Osteoblast (primary cell): Measurements from ENCODE around the gene JAK1. TPM values are rescaled to one million over a fixed set of nuclear protein-coding genes. Genes with fewer than 3 reads are reported as not detected.
"Not testable (repeated sequence)": the region's sequence is repeated elsewhere in the genome, so short reads cannot be mapped to it uniquely, and the experiment has no call there.

Experiments used
- DNase-seq: peaks from one replicate; pipeline ENCODE4 v3.0.0; 2011; ENCODE audit warnings: low spot score, mixed read lengths; ENCODE audit not compliant: insufficient read length; ENCODE audit errors: missing footprints
- H2AFZ ChIP-seq: 2 replicates; pipeline ENCODE4 v1.6.0; 2011; ENCODE audit warnings: mild to moderate bottlenecking, low read length
- H3K27ac ChIP-seq: 2 replicates; pipeline ENCODE4 v1.5.1; 2011; ENCODE audit warnings: mild to moderate bottlenecking, low read depth, low read length, moderate library complexity
- H3K27me3 ChIP-seq: 2 replicates; pipeline ENCODE4 v1.6.0; 2012; ENCODE audit warnings: mild to moderate bottlenecking, control low read depth, inconsistent platforms, low read length, moderate library complexity; ENCODE audit not compliant: insufficient read depth
- H3K36me3 ChIP-seq: 2 replicates; pipeline ENCODE4 v1.5.1; 2011; ENCODE audit warnings: mild to moderate bottlenecking, low read length, control low read depth, moderate library complexity; ENCODE audit not compliant: insufficient read depth
- H3K4me1 ChIP-seq: 2 replicates; pipeline ENCODE4 v1.5.1; 2011; ENCODE audit warnings: mild to moderate bottlenecking, low read length, control low read depth, moderate library complexity; ENCODE audit not compliant: insufficient read depth
- H3K4me2 ChIP-seq: 2 replicates; pipeline ENCODE4 v1.6.0; 2011; ENCODE audit warnings: mild to moderate bottlenecking, low read length; ENCODE audit not compliant: insufficient read depth
- H3K4me3 ChIP-seq: fragments of 200-600 bp; sonication (generic); 3 replicates; pipeline ENCODE4 v1.5.1; 2012; ENCODE audit warnings: mild to moderate bottlenecking, low read length, inconsistent platforms; ENCODE audit not compliant: insufficient read depth
- H3K79me2 ChIP-seq: 2 replicates; pipeline ENCODE4 v1.6.0; 2012; ENCODE audit warnings: mild to moderate bottlenecking, low read length, control low read depth, inconsistent platforms; ENCODE audit not compliant: insufficient read depth
- H3K9me3 ChIP-seq: 2 replicates; pipeline ENCODE4 v1.5.1; 2011; ENCODE audit warnings: low read depth, low read length, control low read depth
- H4K20me1 ChIP-seq: 2 replicates; pipeline ENCODE4 v1.6.0; 2012; ENCODE audit warnings: mild to moderate bottlenecking, low read length, control low read depth; ENCODE audit not compliant: insufficient read depth
- CTCF ChIP-seq: IDR thresholded peaks from 2 replicates; pipeline ENCODE4 v1.5.1; 2011; ENCODE audit warnings: mild to moderate bottlenecking, low read depth, low read length, moderate library complexity; ENCODE audit errors: extremely low read depth
- total RNA-seq: library from RNA; depleted of rRNA; stranded (reverse); fragments of >200 nt; gene quantifications from 2 replicates; pipeline ENCODE4 v1.2.3, GENCODE V29; 2012

The JAK1 gene
- total RNA-seq, 1 donor = 197 TPM

- Histone ChIP-seq H3K36me3 (no peaks in the 10 kb centered on the region), H3K4me2 (peak overlapping the region; percentile 41), H3K27ac (no peak overlapping the region), H3K4me1 (no peaks in the 10 kb centered on the region), H4K20me1 (no peaks in the 10 kb centered on the region), H2AFZ (peak overlapping the region; percentile 33), H3K79me2 (no peaks in the 10 kb centered on the region), H3K27me3 (no peaks in the 10 kb centered on the region), H3K4me3 (peak overlapping the region; percentile 1), H3K9me3 (no peaks in the 10 kb centered on the region)
- peak; percentile 78 for TF ChIP-seq CTCF
- DNase-seq = peak; percentile 53
These were observed 142.5 kb downstream of the JAK1 start for GRCh38 chr1:64823691-64824476.

GRCh38 chr1:64822621-64823020, 143.7 kb downstream of the JAK1 start:
- Histone ChIP-seq H3K27me3 (no peaks in the 10 kb centered on the region), H3K27ac (no peak overlapping the region), H3K79me2 (no peaks in the 10 kb centered on the region), H3K36me3 (no peaks in the 10 kb centered on the region), H3K4me2 (no peak overlapping the region), H2AFZ (no peak overlapping the region), H4K20me1 (no peaks in the 10 kb centered on the region), H3K4me1 (no peaks in the 10 kb centered on the region), H3K9me3 (no peaks in the 10 kb centered on the region), H3K4me3 (no peak overlapping the region)
- DNase-seq = no peak
- no peak for TF ChIP-seq CTCF

GRCh38 chr1:64820572-64820971, 145.8 kb downstream of the JAK1 start:
- not testable (repeated sequence) for H4K20me1 ChIP-seq, H3K36me3 ChIP-seq, H3K27ac ChIP-seq, DNase-seq, H3K27me3 ChIP-seq, H3K4me2 ChIP-seq, H3K79me2 ChIP-seq, H3K4me1 ChIP-seq, H3K4me3 ChIP-seq, H3K9me3 ChIP-seq, H2AFZ ChIP-seq

DNA sequence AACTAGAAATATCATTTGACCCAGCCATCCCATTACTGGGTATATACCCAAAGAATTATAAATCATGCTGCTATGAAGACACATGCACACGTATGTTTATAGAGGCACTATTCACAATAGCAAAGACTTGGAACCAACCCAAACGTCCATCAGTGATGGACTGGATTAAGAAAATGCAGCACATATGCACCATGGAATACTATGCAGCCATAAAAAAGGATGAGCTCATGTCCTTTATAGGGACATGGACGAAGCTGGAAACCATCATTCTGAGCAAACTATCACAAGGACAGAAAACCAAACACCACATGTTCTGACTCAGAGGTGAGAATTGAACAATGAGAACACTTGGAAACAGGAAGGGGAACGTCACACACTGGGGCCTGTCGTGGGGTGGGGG, 149.0 kb downstream of the JAK1 start:
- H3K4me3 ChIP-seq, H3K36me3 ChIP-seq, H3K4me2 ChIP-seq, H4K20me1 ChIP-seq, H3K9me3 ChIP-seq, H3K27me3 ChIP-seq, DNase-seq, H3K79me2 ChIP-seq, H3K4me1 ChIP-seq, H3K27ac ChIP-seq, H2AFZ ChIP-seq: not testable (repeated sequence)

GRCh38 chr1:64814427-64814826, 151.9 kb downstream of the JAK1 start:
- no peaks in the 10 kb centered on the region for H3K27me3 ChIP-seq
- H3K36me3 ChIP-seq = no peaks in the 10 kb centered on the region
- no peaks in the 10 kb centered on the region for H3K4me1 ChIP-seq
- no peak overlapping the region for H3K4me2 ChIP-seq
- H2AFZ ChIP-seq = no peak overlapping the region
- no peak for TF ChIP-seq CTCF
- no peaks in the 10 kb centered on the region for H3K9me3 ChIP-seq
- DNase-seq = no peak
- no peaks in the 10 kb centered on the region for H3K79me2 ChIP-seq
- no peaks in the 10 kb centered on the region for H4K20me1 ChIP-seq
- no peak overlapping the region for H3K27ac ChIP-seq
- H3K4me3 ChIP-seq = no peak overlapping the region
